ENCODE measurements around the gene RASGRF2.

The RASGRF2 gene

GRCh38 chr5:80959138-80959537 lies 1.0 kb upstream of the RASGRF2 start:
- DNase-seq (ENCODE audit: low read depth in 2 of 2) = no peak
- no peak overlapping the region for H3K4me3 ChIP-seq (replicated peaks in 1 of 2; ENCODE audit: low read depth in 2 of 2, low read length in 2 of 2)
- no peak for TF ChIP-seq CTCF (IDR thresholded peaks at IDR 0.05; ENCODE audit: low read depth, low read length)

GRCh38 chr5:80960531-80961375 lies 590 bp downstream of the RASGRF2 start:
- TF ChIP-seq CTCF (IDR thresholded peaks at IDR 0.05; ENCODE audit: low read depth, low read length) = no peak
- peak; percentile 13 to 32 for DNase-seq (ENCODE audit: low read depth in 2 of 2)
- H3K4me3 ChIP-seq (replicated peaks in 1 of 2; ENCODE audit: low read depth in 2 of 2, low read length in 2 of 2) = peak overlapping the region; percentile 29 to 53

- no peak for TF ChIP-seq CTCF (IDR thresholded peaks at IDR 0.05; ENCODE audit: low read depth, low read length)
- no peak for DNase-seq (ENCODE audit: low read depth in 2 of 2)
- peak overlapping the region; percentile 9 to 53 for H3K4me3 ChIP-seq (replicated peaks in 1 of 2; ENCODE audit: low read depth in 2 of 2, low read length in 2 of 2)
Measured at GRCh38 chr5:80961376-80962281, 1.5 kb downstream of the RASGRF2 start.

- no peak for DNase-seq (ENCODE audit: low read depth in 2 of 2)
- TF ChIP-seq CTCF (IDR thresholded peaks at IDR 0.05; ENCODE audit: low read depth, low read length) = no peak
- H3K4me3 ChIP-seq (replicated peaks in 1 of 2; ENCODE audit: low read depth in 2 of 2, low read length in 2 of 2) = no peak overlapping the region
Measured at GRCh38 chr5:80962630-80963520, 2.7 kb downstream of the RASGRF2 start.

- no peak overlapping the region for H3K4me3 ChIP-seq (replicated peaks in 1 of 2; ENCODE audit: low read depth in 2 of 2, low read length in 2 of 2)
- no peak for TF ChIP-seq CTCF (IDR thresholded peaks at IDR 0.05; ENCODE audit: low read depth, low read length)
- DNase-seq (ENCODE audit: low read depth in 2 of 2) = peak in 1 of 2 donors; percentile 11
Measured at GRCh38 chr5:80963521-80963895, 3.3 kb downstream of the RASGRF2 start.

- no peak overlapping the region for H3K4me3 ChIP-seq (replicated peaks in 1 of 2; ENCODE audit: low read depth in 2 of 2, low read length in 2 of 2)
- DNase-seq (ENCODE audit: low read depth in 2 of 2) = peak in 1 of 2 donors; percentile 32
- no peak for TF ChIP-seq CTCF (IDR thresholded peaks at IDR 0.05; ENCODE audit: low read depth, low read length)
Measured at GRCh38 chr5:80963966-80964481, 3.9 kb downstream of the RASGRF2 start.

All from cardiac fibroblast (primary cell).